ENCODE measurements around the gene C14orf132.

DNA sequence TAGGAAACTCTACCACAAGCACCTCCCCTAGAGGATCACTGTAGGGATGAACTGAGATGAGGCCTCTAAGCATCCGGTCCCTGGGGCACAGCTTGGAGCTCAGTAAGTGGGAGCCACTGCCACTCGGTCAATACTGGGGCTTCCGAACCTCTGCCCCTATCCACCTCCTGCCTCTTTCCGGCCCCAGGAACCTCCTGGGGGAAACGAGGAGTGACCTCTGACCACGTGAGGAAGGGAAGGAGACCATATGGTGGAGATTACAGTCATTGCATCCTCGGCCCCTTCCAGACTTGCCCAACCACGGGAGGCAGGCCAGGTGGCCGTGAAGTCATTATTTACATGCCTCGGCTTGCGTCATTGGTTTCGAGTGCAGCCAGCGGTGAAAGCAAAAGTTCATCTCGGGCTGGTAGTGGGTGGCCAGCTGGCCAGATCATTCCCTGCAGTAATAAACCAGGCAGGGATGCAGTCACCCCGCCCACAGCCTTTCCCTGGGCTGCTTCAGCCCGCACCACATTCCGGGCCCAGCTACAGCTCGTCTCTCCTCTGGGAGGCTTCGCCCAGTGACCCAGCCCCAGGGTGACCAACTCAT, 65.4 kb downstream of the C14orf132 start:
- TF ChIP-seq, protein P1, sequence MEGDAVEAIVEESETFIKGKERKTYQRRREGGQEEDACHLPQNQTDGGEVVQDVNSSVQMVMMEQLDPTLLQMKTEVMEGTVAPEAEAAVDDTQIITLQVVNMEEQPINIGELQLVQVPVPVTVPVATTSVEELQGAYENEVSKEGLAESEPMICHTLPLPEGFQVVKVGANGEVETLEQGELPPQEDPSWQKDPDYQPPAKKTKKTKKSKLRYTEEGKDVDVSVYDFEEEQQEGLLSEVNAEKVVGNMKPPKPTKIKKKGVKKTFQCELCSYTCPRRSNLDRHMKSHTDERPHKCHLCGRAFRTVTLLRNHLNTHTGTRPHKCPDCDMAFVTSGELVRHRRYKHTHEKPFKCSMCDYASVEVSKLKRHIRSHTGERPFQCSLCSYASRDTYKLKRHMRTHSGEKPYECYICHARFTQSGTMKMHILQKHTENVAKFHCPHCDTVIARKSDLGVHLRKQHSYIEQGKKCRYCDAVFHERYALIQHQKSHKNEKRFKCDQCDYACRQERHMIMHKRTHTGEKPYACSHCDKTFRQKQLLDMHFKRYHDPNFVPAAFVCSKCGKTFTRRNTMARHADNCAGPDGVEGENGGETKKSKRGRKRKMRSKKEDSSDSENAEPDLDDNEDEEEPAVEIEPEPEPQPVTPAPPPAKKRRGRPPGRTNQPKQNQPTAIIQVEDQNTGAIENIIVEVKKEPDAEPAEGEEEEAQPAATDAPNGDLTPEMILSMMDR (IDR thresholded peaks at IDR 0.05), result no peak
- no peak for TF ChIP-seq POLR2A (IDR thresholded peaks at IDR 0.05)

All from testis (tissue), 2 donors.